Activated naive CD4-positive, alpha-beta T cell treated with anti-CD3 and anti-CD28 coated beads for 36 hours (primary cell): Measurements from ENCODE around the gene YARS1. TPM values are rescaled to one million over a fixed set of nuclear protein-coding genes. Genes with fewer than 3 reads are reported as not detected.

Experiments used
- CTCF ChIA-PET: fragments of 350-600 bp; sonication (Branson Sonifier 250); formaldehyde crosslinking; loops from one replicate; lab custom pipeline; 2021; ENCODE audit warnings: antibody characterized with exemption; lab: Charles Lee
- DNase-seq: peaks from one replicate; pipeline ENCODE4 v3.0.0-alpha.2; 2020
- H3K27ac Mint-ChIP-seq: one replicate; pipeline ENCODE4 v1.8.0; 2021; ENCODE audit warnings: mild to moderate bottlenecking, mixed read lengths
- H3K27me3 Mint-ChIP-seq: one replicate; pipeline ENCODE4 v1.8.0; 2021; ENCODE audit warnings: low read depth, mixed read lengths
- H3K36me3 Mint-ChIP-seq: one replicate; pipeline ENCODE4 v1.8.0; 2021; ENCODE audit warnings: low read depth, mixed read lengths
- H3K4me1 Mint-ChIP-seq: one replicate; pipeline ENCODE4 v1.8.0; 2021; ENCODE audit warnings: low read depth, mixed read lengths
- H3K4me3 Mint-ChIP-seq: one replicate; pipeline ENCODE4 v1.8.0; 2021; ENCODE audit warnings: mild to moderate bottlenecking, moderate library complexity, mixed read lengths
- H3K9me3 Mint-ChIP-seq: one replicate; pipeline ENCODE4 v1.8.0; 2021; ENCODE audit warnings: mixed read lengths
- intact Hi-C: fragments of 100-400 bp; cut with micrococcal nuclease; formaldehyde crosslinking; loops from one replicate; pipeline ENCODE4 v1.15.1; 2023
- total RNA-seq, 2 experiments: library from RNA; stranded (reverse); gene quantifications; one replicate each; pipeline ENCODE4 v1.2.3, GENCODE V29; 2021

The YARS1 gene
- total RNA-seq, 2 experiments from 2014 or later, result 293 to 312 TPM

DNA sequence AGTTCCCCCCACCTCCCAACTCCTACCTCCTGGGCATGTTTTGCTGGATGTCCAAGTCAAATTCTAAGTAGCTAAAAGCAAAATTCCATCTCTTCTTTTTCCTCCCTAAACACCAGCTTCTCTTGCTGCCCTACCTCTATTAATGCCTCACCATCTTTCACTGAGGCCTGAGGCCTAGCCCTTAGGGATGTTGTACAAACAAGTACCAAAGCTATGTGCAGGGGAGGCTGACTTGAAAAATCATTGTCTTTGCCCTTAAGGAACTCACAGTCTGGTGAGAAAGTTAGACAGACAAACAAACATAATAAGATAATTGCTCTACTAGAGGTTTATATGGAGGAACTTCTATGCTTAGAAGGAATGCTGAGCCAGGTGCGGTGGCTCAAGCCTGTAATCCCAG, 89.3 kb downstream of the YARS1 start:
- intact Hi-C loops, result no loop called here
- no peaks in the 10 kb centered on the region for H3K9me3 Mint-ChIP-seq
- H3K4me1 Mint-ChIP-seq, result peaks cover 12% of the 10 kb centered on the region
- CTCF ChIA-PET, result interaction anchor here (0.6 to 4.2 kb wide), 3 partner anchors 15 to 145 kb away, joined by 3 to 20 read pairs (median 10); no protein-coding TSS in a partner anchor
- no peaks in the 10 kb centered on the region for H3K36me3 Mint-ChIP-seq
- peaks cover 5% of the 10 kb centered on the region for H3K27me3 Mint-ChIP-seq
- no peak overlapping the region for H3K27ac Mint-ChIP-seq
- H3K4me3 Mint-ChIP-seq, result no peak overlapping the region
- no peak for DNase-seq

DNA sequence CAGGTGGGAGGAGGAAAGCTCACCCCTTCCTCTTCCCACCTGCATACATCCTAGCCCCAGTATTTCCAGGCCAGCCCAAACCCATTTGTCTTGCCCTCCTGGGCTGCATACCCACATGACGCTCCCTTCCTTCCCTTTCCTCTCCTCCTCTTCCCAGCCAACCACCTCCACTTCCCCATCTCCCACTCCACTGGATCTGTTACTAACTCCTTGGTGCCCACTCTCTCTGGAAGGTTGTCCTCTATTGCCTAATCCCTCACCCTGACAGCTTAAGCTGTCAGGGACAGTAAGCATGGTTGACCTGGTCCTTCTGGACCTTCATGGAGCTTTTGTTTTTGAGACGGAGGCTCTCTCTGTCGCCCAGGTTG, 91.6 kb downstream of the YARS1 start:
- H3K27me3 Mint-ChIP-seq, result peaks cover 5% of the 10 kb centered on the region
- intact Hi-C loops, result no loop called here
- peaks cover 10% of the 10 kb centered on the region for H3K4me1 Mint-ChIP-seq
- no peaks in the 10 kb centered on the region for H3K36me3 Mint-ChIP-seq
- CTCF ChIA-PET, result interaction anchor here (0.7 to 1.7 kb wide), 4 partner anchors 13 to 77 kb away, joined by 3 to 14 read pairs (median 5); no protein-coding TSS in a partner anchor
- no peak overlapping the region for H3K4me3 Mint-ChIP-seq
- H3K27ac Mint-ChIP-seq, result no peak overlapping the region
- DNase-seq, result no peak
- no peaks in the 10 kb centered on the region for H3K9me3 Mint-ChIP-seq

Other genes starting within 250 kb of the YARS1 start
- 10 to 100 TPM; 53.7 to 56.7 TPM for gene ZBTB8OS, start 166.8 kb downstream of the YARS1 start, total RNA-seq
- 100 to 1,000 TPM; 381 to 409 TPM for gene RBBP4, start 166.2 kb downstream of the YARS1 start, total RNA-seq
- gene SYNC, start 114.6 kb downstream of the YARS1 start, total RNA-seq, result not detected
- gene S100PBP, start 295 bp upstream of the YARS1 start, total RNA-seq, result 10 to 100 TPM; 26.1 to 31.2 TPM
- gene FNDC5, start 53.6 kb upstream of the YARS1 start, total RNA-seq, result not detected
- not detected for gene HPCA, start 69.1 kb upstream of the YARS1 start, total RNA-seq
- gene TMEM54, start 84.0 kb upstream of the YARS1 start, total RNA-seq, result 1 to 10 TPM in 1 of 2 experiments, under 1 TPM in 1; 0.84 to 1.0 TPM
- gene RNF19B, start 147.5 kb upstream of the YARS1 start, total RNA-seq, result 10 to 100 TPM; 12.5 to 13.3 TPM
- gene AK2, start 219.5 kb upstream of the YARS1 start, total RNA-seq, result 100 to 1,000 TPM; 311 to 328 TPM